Keratinocyte (primary cell): Measurements from ENCODE around the gene ITGB5.

Experiments
- CTCF ChIP-seq, 3 experiments: IDR thresholded peaks in 1 of 3; conservative IDR thresholded peaks in 1 of 3; optimal IDR thresholded peaks in 1 of 3; 2 replicates in 2 of 3; 3 replicates in 1 of 3; pipeline versions ENCODE3 to v1.5.1; 2011; ENCODE audit warnings: low read length in 3 of 3, mild to moderate bottlenecking in 3 of 3, moderate library complexity in 2 of 3, control low read depth in 1 of 3, inconsistent platforms in 1 of 3; ENCODE audit not compliant: insufficient read depth in 2 of 3; ENCODE audit errors: extremely low read depth in 1 of 3
- EZH2 ChIP-seq: IDR thresholded peaks from one replicate; pipeline ENCODE4 v1.6.1; 2012; ENCODE audit warnings: inconsistent platforms, mild to moderate bottlenecking, low read length, moderate library complexity

DNA sequence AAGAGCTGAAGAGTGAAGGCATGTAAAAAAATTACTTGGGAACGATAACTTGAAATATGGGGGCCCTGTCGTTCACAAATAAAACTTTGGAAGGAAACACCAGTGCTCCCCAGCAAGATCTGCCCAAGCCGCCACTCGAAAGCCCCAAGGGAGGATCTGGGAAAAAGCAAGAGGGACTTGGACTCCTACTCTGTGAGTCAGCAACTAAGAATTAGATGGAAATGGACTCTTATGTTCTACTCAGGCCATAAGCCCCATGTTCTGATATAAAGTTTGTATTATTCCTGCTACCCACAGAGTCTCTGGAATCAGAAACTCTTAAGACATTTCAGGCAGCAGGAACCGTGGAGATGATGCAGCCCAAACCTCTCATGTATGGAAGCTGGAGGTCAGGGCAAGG, 75.7 kb downstream of the ITGB5 start:
- TF ChIP-seq CTCF (optimal IDR thresholded peaks at IDR 0.05 in 1 of 3, IDR thresholded peaks at IDR 0.05 in 1 of 3, conservative IDR thresholded peaks at IDR 0.05 in 1 of 3; ENCODE audit: extremely low read depth in 1 of 3, insufficient read depth in 2 of 3, low read length in 3 of 3) (no peak), EZH2 (no peak)
